ENCODE measurements around the gene ETF1. TPM values are rescaled to one million over a fixed set of nuclear protein-coding genes. Genes with fewer than 3 reads are reported as not detected.

ETF1 gene
- total and polyA plus RNA-seq, 9 of the 15 experiments (the other 6 are each of a cell fraction or from before 2014, with no cell fraction given): 53.7 to 209 (median 164) TPM

DNA sequence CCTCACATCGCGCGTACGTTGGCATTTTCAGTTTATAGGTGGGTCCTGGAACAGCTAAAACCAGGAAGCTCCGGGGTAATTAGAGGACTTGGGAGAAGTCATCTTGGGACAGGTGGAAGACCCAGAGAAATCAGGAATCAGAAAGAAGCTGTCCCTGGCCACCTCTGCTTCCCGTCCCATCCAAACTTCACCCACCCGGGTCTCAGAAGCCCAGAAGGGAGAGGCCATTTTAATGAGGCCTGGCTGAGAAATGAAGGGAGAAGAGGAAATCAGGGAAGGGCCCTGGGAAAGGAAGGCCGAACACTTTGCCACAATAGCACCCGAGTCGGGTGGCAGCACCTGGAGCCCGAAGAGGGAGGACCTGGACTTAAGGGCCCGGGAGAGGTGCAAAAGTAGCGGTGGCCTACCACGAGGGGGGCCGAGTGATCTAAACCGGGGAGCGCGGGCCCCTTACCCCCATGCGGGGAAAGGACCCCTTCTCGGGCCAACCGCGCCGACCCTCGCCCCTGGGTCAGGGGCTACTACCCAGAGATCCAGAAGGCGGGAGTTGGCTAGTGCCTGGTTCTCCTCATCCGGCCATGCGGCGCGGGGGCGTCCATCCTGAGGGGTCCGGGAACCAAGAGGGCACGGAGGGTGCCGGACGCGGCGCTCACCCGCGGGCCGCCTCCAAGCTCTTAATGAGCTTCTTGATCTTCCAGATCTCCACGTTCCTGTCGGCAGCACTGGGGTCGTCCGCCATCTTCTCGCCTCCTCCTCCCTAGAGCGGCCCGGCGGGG, 668 bp downstream of the ETF1 start (continued):
- TF ChIP-seq MEIS2 (IDR thresholded peaks at IDR 0.05; ENCODE audit: partially characterized antibody) (no peak), TAF7 (tag; IDR thresholded peaks at IDR 0.05) (peak; percentile 73; the same call in 1 of the 2 replicates), RBM14 (IDR thresholded peaks at IDR 0.05; ENCODE audit: borderline replicate concordance, insufficient read depth, low read depth, low read length) (0 out of 2 replicates have a peak, but pooled peaks have one; percentile 68), HDAC8 (tag; IDR thresholded peaks at IDR 0.05) (0 out of 2 replicates have a peak, but pooled peaks have one; percentile 21), KDM4B (IDR thresholded peaks at IDR 0.05; ENCODE audit: borderline replicate concordance in 2 of 2, low read depth in 1 of 2) (no peak), PHF21A (IDR thresholded peaks at IDR 0.05; ENCODE audit: borderline replicate concordance, low read depth) (no peak), ZNF79 (CRISPR knock-in tag; IDR thresholded peaks at IDR 0.05; ENCODE audit: low read depth) (no peak), NFRKB (IDR thresholded peaks at IDR 0.05; ENCODE audit: low read depth) (peak; percentile 45; the same call in 1 of the 2 replicates), ZNF146 (CRISPR knock-in tag; IDR thresholded peaks at IDR 0.05; ENCODE audit: unreplicated experiment) (peak; percentile 14), SIN3A (IDR thresholded peaks at IDR 0.05; ENCODE audit: borderline replicate concordance in 2 of 2, control insufficient read depth in 1 of 2, low read depth in 2 of 2, low read length in 2 of 2) (peak in 1 of 2 experiments; percentile 49; a peak in 1 of 4 replicates), ETV6 (IDR thresholded peaks at IDR 0.05; ENCODE audit: borderline replicate concordance in 1 of 2, low read depth in 2 of 2, low read length in 1 of 2) (no peak), ETV6 (CRISPR knock-in tag; IDR thresholded peaks at IDR 0.05; ENCODE audit: borderline replicate concordance) (0 out of 2 replicates have a peak, but pooled peaks have one; percentile 4), EWSR1 (IDR thresholded peaks at IDR 0.05; ENCODE audit: borderline replicate concordance, low read depth, partially characterized antibody) (no peak)
- TF ChIP-seq, protein P1, sequence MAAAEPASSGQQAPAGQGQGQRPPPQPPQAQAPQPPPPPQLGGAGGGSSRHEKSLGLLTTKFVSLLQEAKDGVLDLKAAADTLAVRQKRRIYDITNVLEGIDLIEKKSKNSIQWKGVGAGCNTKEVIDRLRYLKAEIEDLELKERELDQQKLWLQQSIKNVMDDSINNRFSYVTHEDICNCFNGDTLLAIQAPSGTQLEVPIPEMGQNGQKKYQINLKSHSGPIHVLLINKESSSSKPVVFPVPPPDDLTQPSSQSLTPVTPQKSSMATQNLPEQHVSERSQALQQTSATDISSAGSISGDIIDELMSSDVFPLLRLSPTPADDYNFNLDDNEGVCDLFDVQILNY (CRISPR knock-in tag; IDR thresholded peaks at IDR 0.05): 0 out of 2 replicates have a peak, but pooled peaks have one; percentile 48
- TF ChIP-seq, protein P2, sequence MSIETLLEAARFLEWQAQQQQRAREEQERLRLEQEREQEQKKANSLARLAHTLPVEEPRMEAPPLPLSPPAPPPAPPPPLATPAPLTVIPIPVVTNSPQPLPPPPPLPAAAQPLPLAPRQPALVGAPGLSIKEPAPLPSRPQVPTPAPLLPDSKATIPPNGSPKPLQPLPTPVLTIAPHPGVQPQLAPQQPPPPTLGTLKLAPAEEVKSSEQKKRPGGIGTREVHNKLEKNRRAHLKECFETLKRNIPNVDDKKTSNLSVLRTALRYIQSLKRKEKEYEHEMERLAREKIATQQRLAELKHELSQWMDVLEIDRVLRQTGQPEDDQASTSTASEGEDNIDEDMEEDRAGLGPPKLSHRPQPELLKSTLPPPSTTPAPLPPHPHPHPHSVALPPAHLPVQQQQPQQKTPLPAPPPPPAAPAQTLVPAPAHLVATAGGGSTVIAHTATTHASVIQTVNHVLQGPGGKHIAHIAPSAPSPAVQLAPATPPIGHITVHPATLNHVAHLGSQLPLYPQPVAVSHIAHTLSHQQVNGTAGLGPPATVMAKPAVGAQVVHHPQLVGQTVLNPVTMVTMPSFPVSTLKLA (conservative IDR thresholded peaks at IDR 0.05): no peak
- TF ChIP-seq, protein P3, sequence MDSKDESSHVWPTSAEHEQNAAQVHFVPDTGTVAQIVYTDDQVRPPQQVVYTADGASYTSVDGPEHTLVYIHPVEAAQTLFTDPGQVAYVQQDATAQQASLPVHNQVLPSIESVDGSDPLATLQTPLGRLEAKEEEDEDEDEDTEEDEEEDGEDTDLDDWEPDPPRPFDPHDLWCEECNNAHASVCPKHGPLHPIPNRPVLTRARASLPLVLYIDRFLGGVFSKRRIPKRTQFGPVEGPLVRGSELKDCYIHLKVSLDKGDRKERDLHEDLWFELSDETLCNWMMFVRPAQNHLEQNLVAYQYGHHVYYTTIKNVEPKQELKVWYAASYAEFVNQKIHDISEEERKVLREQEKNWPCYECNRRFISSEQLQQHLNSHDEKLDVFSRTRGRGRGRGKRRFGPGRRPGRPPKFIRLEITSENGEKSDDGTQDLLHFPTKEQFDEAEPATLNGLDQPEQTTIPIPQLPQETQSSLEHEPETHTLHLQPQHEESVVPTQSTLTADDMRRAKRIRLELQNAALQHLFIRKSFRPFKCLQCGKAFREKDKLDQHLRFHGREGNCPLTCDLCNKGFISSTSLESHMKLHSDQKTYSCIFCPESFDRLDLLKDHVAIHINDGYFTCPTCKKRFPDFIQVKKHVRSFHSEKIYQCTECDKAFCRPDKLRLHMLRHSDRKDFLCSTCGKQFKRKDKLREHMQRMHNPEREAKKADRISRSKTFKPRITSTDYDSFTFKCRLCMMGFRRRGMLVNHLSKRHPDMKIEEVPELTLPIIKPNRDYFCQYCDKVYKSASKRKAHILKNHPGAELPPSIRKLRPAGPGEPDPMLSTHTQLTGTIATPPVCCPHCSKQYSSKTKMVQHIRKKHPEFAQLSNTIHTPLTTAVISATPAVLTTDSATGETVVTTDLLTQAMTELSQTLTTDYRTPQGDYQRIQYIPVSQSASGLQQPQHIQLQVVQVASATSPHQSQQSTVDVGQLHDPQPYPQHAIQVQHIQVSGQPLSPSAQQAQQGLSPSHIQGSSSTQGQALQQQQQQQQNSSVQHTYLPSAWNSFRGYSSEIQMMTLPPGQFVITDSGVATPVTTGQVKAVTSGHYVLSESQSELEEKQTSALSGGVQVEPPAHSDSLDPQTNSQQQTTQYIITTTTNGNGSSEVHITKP (IDR thresholded peaks at IDR 0.05; ENCODE audit: partially characterized antibody): peak; percentile 31
- TF ChIP-seq, protein P4, sequence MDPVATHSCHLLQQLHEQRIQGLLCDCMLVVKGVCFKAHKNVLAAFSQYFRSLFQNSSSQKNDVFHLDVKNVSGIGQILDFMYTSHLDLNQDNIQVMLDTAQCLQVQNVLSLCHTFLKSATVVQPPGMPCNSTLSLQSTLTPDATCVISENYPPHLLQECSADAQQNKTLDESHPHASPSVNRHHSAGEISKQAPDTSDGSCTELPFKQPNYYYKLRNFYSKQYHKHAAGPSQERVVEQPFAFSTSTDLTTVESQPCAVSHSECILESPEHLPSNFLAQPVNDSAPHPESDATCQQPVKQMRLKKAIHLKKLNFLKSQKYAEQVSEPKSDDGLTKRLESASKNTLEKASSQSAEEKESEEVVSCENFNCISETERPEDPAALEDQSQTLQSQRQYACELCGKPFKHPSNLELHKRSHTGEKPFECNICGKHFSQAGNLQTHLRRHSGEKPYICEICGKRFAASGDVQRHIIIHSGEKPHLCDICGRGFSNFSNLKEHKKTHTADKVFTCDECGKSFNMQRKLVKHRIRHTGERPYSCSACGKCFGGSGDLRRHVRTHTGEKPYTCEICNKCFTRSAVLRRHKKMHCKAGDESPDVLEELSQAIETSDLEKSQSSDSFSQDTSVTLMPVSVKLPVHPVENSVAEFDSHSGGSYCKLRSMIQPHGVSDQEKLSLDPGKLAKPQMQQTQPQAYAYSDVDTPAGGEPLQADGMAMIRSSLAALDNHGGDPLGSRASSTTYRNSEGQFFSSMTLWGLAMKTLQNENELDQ (CRISPR knock-in tag; IDR thresholded peaks at IDR 0.05; ENCODE audit: borderline replicate concordance): 0 out of 2 replicates have a peak, but pooled peaks have one; percentile 13
